ENCODE results near the gene CTXND2. TPM values are rescaled to one million over a fixed set of nuclear protein-coding genes. Genes with fewer than 3 reads are reported as not detected.

CTXND2 gene
- total RNA-seq, 2 donors from 2014 or later = 1.4 TPM; not detected in 1

GRCh38 chr1:150872572-150872971, 14.4 kb upstream of the CTXND2 start:
- intact Hi-C loops (cut with DNase I) = loop anchor here (10.0 kb wide), 1 partner anchor 102 kb away; the partner anchor contains the start of gene CERS2
- H3K4me1 ChIP-seq (replicated peaks) = no peaks in the 10 kb centered on the region

DNA sequence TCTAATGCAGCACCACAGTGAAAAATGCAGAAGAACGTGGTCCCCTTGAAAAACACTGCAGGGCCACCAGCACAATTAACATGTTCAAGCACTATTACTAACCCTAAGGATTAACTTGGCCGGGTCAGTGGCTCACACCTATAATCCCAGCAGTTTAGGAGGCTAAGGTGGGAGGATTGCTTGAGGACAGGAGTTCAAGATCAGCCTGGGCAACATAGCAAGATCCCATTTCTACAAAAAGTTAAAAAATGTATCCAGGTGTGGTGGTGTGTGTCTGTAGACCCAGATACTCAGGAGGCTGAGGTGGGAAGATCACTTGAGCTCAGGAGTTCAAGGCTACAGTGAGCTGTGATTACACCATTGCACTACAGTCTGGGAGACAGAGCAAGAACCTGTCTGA, 13.4 kb upstream of the CTXND2 start:
- no peak for DNase-seq (ENCODE audit: low spot score)
- H3K4me3 ChIP-seq = no peak overlapping the region
- H3K27me3 ChIP-seq (replicated peaks; ENCODE audit: insufficient read depth) = no peaks in the 10 kb centered on the region
- H3K4me1 ChIP-seq (replicated peaks) = no peaks in the 10 kb centered on the region
- H3K36me3 ChIP-seq = no peaks in the 10 kb centered on the region
- TF ChIP-seq CTCF (IDR thresholded peaks at IDR 0.05) = no peak
- no peak for TF ChIP-seq POLR2A (IDR thresholded peaks at IDR 0.05)
- TF ChIP-seq POLR2AphosphoS5 (IDR thresholded peaks at IDR 0.05) = no peak
- no peak overlapping the region for H3K27ac ChIP-seq
- intact Hi-C loops (cut with DNase I) = loop anchor here (10.0 kb wide), 1 partner anchor 101 kb away; the partner anchor contains the start of gene CERS2
- no peaks in the 10 kb centered on the region for H3K9me3 ChIP-seq
- WGBS = 96% methylated on average over 2 of the region's 2 CpGs

More at GRCh38 chr1:150872572-150872971, 14.4 kb upstream of the CTXND2 start:
- no peak for TF ChIP-seq CTCF (IDR thresholded peaks at IDR 0.05)
- TF ChIP-seq POLR2AphosphoS5 (IDR thresholded peaks at IDR 0.05) = no peak
- no peak for TF ChIP-seq POLR2A (IDR thresholded peaks at IDR 0.05)
- no peaks in the 10 kb centered on the region for H3K36me3 ChIP-seq
- H3K4me3 ChIP-seq = no peak overlapping the region
- H3K27ac ChIP-seq = no peak overlapping the region
- WGBS = 77% methylated on average over 2 of the region's 2 CpGs
- H3K27me3 ChIP-seq (replicated peaks; ENCODE audit: insufficient read depth) = no peaks in the 10 kb centered on the region
- H3K9me3 ChIP-seq = no peaks in the 10 kb centered on the region
- no peak for DNase-seq (ENCODE audit: low spot score)

GRCh38 chr1:150874455-150875196, 12.3 kb upstream of the CTXND2 start:
- H3K27ac ChIP-seq = peak overlapping the region; percentile 95 to 98
- no peak for TF ChIP-seq POLR2AphosphoS5 (IDR thresholded peaks at IDR 0.05)
- no peak for TF ChIP-seq POLR2A (IDR thresholded peaks at IDR 0.05)
- TF ChIP-seq CTCF (IDR thresholded peaks at IDR 0.05) = no peak
- H3K9me3 ChIP-seq = no peaks in the 10 kb centered on the region
- no peak for DNase-seq (ENCODE audit: low spot score)
- peak overlapping the region; percentile 3 to 90 for H3K4me3 ChIP-seq
- no peaks in the 10 kb centered on the region for H3K4me1 ChIP-seq (replicated peaks)
- 45% methylated on average over 7 of the region's 7 CpGs for WGBS
- no peaks in the 10 kb centered on the region for H3K27me3 ChIP-seq (replicated peaks; ENCODE audit: insufficient read depth)
- no peaks in the 10 kb centered on the region for H3K36me3 ChIP-seq
- intact Hi-C loops (cut with DNase I) = loop anchor here (5.0 to 10.0 kb wide), 2 partner anchors 48 to 100 kb away; partner anchors contain the start of gene CERS2

DNA sequence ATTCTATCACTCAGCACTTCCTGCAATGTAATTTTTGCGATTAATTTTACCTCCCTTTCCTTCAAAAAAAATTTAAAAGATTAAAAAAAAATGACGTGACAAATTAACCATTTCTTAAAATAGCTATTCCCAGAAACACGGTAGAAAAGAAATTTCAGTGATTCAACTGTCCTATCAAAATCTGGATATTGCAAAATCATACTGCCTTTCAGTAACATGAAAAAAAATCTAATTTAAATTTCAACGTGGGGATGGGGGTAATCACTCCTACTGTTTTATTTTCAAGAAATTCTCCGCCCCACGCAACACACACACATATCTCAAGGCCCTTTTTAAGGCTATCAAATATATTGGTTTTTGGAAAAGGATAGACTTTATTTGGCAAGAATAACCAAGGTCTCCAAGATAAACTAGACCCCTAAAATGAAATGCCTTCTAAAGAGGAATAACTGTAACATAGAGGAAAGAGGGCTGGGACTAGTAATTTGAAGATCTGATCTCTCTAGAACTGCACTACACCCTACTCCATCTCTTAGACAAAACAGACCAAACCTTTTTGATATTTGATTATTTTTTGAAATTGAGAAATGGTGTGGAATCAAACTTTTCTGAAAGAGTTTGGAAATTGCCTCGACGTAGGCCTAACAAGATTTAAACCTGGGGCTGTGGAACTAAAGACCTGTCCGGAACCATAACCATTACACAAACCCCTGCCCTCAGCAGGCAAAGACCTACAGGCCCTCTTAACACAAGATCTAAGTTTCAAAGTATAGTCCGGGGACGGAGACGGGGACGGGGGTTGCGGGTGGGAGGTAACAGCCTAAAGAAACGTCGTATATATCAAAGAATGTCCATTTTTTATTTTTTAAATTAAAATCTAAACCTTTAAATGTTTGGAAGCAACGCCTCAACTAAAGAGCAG, 11.5 kb upstream of the CTXND2 start:
- intact Hi-C loops (cut with DNase I) = loop anchor here (5.0 to 10.0 kb wide), 2 partner anchors 47 to 99 kb away; partner anchors contain the start of gene CERS2
- no peaks in the 10 kb centered on the region for H3K9me3 ChIP-seq
- H3K36me3 ChIP-seq = no peaks in the 10 kb centered on the region
- peak overlapping the region; percentile 83 to 90 for H3K4me3 ChIP-seq
- 8% methylated on average over 17 of the region's 17 CpGs for WGBS
- H3K27ac ChIP-seq = peak overlapping the region; percentile 95 to 98
- no peaks in the 10 kb centered on the region for H3K4me1 ChIP-seq (replicated peaks)
- TF ChIP-seq POLR2AphosphoS5 (IDR thresholded peaks at IDR 0.05) (no peak), POLR2A (IDR thresholded peaks at IDR 0.05) (no peak), CTCF (IDR thresholded peaks at IDR 0.05) (no peak)
- no peaks in the 10 kb centered on the region for H3K27me3 ChIP-seq (replicated peaks; ENCODE audit: insufficient read depth)
- peak; percentile 11 for DNase-seq (ENCODE audit: low spot score)
